Activated B cell treated with CpG ODN at 0.5 μM for 24 hours (primary cell): ENCODE measurements around the gene SAP30BP. TPM values are rescaled to one million over a fixed set of nuclear protein-coding genes. Genes with fewer than 3 reads are reported as not detected.

Experiments
- ATAC-seq: fragments of 200-7000 bp; cut with Tn5 transposase; one replicate; pipeline ENCODE4 v1.10.0; 2021; ENCODE audit warnings: low read depth, mild to moderate bottlenecking, moderate library complexity
- CTCF ChIA-PET: fragments of 350-600 bp; sonication (Branson Sonifier 250); formaldehyde crosslinking; loops from one replicate; lab custom pipeline; 2021; ENCODE audit warnings: antibody characterized with exemption; lab: Charles Lee
- POLR2A ChIA-PET: fragments of 350-600 bp; sonication (Branson Sonifier 250); formaldehyde crosslinking; loops from one replicate; lab custom pipeline; 2021; ENCODE audit warnings: antibody characterized with exemption; lab: Charles Lee
- DNase-seq: peaks from one replicate; pipeline ENCODE4 v3.0.0; 2022
- H3K27ac Mint-ChIP-seq: one replicate; pipeline ENCODE4 v1.8.0; 2020; ENCODE audit warnings: mixed read lengths
- H3K27me3 Mint-ChIP-seq: one replicate; pipeline ENCODE4 v1.8.0; 2021; ENCODE audit warnings: mixed read lengths
- H3K36me3 Mint-ChIP-seq: one replicate; pipeline ENCODE4 v1.8.0; 2021; ENCODE audit warnings: low read depth, mixed read lengths
- H3K4me1 Mint-ChIP-seq: one replicate; pipeline ENCODE4 v1.8.0; 2021; ENCODE audit warnings: mixed read lengths
- H3K4me3 Mint-ChIP-seq: one replicate; pipeline ENCODE4 v1.8.0; 2020; ENCODE audit warnings: mild to moderate bottlenecking, mixed read lengths
- H3K9me3 Mint-ChIP-seq: one replicate; pipeline ENCODE4 v1.8.0; 2020; ENCODE audit warnings: mixed read lengths
- intact Hi-C: fragments of 100-400 bp; cut with micrococcal nuclease; formaldehyde crosslinking; loops from one replicate; pipeline ENCODE4 v1.15.1; 2024
- total RNA-seq: library from RNA; stranded (reverse); gene quantifications from 2 replicates; pipeline ENCODE4 v1.2.3, GENCODE V29; 2022
- TF ChIP-seq, protein P1 (sequence below): fragments of 200-600 bp; IDR thresholded peaks from one replicate; pipeline ENCODE4 v1.8.0; 2022; ENCODE audit warnings: antibody characterized with exemption, mild to moderate bottlenecking

Gene SAP30BP
- total RNA-seq, 1 donor from 2014 or later: 184 TPM

GRCh38 chr17:75622076-75622475 is 45.1 kb upstream of the SAP30BP start:
- H3K36me3 Mint-ChIP-seq: peaks cover 54% of the 10 kb centered on the region
- H3K27ac Mint-ChIP-seq: no peak overlapping the region
- no peak for DNase-seq
- no peak for ATAC-seq
- ChIA-PET CTCF (interaction anchor here (1.8 kb wide), 1 partner anchor 11 kb away, joined by 6 read pairs; the partner anchor contains the start of gene SMIM5), POLR2A (no interaction called here)
- H3K27me3 Mint-ChIP-seq: no peaks in the 10 kb centered on the region
- no peaks in the 10 kb centered on the region for H3K4me1 Mint-ChIP-seq
- H3K4me3 Mint-ChIP-seq: no peak overlapping the region
- no peaks in the 10 kb centered on the region for H3K9me3 Mint-ChIP-seq
- TF ChIP-seq, protein P1, sequence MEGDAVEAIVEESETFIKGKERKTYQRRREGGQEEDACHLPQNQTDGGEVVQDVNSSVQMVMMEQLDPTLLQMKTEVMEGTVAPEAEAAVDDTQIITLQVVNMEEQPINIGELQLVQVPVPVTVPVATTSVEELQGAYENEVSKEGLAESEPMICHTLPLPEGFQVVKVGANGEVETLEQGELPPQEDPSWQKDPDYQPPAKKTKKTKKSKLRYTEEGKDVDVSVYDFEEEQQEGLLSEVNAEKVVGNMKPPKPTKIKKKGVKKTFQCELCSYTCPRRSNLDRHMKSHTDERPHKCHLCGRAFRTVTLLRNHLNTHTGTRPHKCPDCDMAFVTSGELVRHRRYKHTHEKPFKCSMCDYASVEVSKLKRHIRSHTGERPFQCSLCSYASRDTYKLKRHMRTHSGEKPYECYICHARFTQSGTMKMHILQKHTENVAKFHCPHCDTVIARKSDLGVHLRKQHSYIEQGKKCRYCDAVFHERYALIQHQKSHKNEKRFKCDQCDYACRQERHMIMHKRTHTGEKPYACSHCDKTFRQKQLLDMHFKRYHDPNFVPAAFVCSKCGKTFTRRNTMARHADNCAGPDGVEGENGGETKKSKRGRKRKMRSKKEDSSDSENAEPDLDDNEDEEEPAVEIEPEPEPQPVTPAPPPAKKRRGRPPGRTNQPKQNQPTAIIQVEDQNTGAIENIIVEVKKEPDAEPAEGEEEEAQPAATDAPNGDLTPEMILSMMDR: no peak
- intact Hi-C loops: no loop called here

DNA sequence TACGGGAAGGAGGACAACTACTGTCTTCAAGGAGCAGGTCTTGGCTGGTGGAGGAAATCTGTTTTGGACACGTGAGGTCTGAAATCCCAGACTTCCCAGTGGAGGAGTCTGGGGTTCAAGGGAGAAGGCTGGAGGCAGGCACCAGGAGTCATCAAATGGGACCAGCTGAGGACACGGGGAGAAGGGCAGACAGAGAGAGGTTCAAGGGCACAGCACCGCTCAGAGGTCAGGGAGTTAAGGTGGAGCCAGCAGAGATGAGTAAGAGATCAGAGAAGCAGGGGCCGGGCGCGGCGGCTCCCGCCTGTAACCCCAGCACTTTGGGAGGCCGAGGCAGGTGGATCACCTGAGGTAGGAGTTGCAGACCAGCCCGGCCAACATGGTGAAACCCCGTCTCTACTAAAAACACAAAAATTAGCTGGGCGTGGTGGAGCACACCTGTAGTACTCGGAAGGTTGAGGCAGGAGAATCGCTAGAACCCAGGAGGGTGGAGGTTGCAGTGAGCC is 44.3 kb upstream of the SAP30BP start:
- Mint-ChIP-seq H3K4me3 (no peak overlapping the region), H3K27ac (no peak overlapping the region), H3K27me3 (no peaks in the 10 kb centered on the region), H3K9me3 (no peaks in the 10 kb centered on the region), H3K36me3 (peaks cover 55% of the 10 kb centered on the region), H3K4me1 (no peaks in the 10 kb centered on the region)
- ChIA-PET CTCF (no interaction called here), POLR2A (no interaction called here)
- DNase-seq (no peak), ATAC-seq (no peak)
- intact Hi-C loops: no loop called here
- TF ChIP-seq, protein P1: no peak

DNA sequence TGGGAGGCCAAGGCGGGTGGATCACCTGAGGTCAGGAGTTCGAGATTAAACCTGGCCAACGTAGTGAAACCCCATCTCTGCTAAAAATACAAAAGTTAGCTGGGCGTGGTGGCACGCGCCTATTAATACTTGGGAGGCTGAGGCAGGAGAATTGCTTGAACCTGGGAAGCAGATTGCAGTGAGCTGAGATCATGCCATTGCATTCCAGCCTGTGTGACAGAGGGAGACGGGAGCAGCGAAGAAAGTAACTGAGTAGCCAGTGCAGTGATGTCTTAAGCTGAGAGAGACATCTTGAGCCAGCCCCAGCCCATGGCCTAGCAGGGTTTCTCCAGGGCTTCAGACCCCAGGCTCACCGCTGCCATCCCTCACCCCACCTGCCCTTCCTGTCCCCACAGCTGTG is 43.8 kb upstream of the SAP30BP start:
- TF ChIP-seq, protein P1: no peak

DNA sequence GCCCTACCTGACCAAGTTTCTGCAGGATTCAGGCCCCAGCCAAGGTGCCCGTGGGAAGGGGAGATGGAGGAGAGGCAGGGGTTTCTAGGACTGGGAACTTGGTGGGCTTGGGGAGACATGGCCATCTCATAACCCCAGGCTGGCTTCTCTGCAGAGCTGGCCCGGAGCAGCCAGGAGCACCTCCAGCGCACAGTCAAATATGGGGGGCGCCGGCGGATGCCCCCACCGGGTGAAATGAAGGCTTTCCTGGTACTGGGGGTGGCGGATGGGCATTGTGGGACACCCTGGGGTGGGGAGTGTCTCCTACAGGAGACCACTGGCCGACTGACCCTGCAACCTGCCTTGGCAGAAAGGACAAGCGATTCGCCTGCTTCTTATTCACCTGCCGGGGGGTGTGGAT is 43.1 kb upstream of the SAP30BP start:
- Mint-ChIP-seq H3K27ac (no peak overlapping the region), H3K36me3 (peaks cover 49% of the 10 kb centered on the region)

More for the DNA sequence above, 43.8 kb upstream of the SAP30BP start:
- DNase-seq (no peak), ATAC-seq (no peak)
- intact Hi-C loops: no loop called here
- Mint-ChIP-seq H3K4me1 (no peaks in the 10 kb centered on the region), H3K27me3 (no peaks in the 10 kb centered on the region), H3K27ac (no peak overlapping the region), H3K4me3 (no peak overlapping the region), H3K36me3 (peaks cover 54% of the 10 kb centered on the region), H3K9me3 (no peaks in the 10 kb centered on the region)
- POLR2A ChIA-PET: no interaction called here
- CTCF ChIA-PET: no interaction called here

GRCh38 chr17:75624714-75625345 is 42.3 kb upstream of the SAP30BP start:
- Mint-ChIP-seq H3K9me3 (no peaks in the 10 kb centered on the region), H3K4me1 (no peaks in the 10 kb centered on the region)

More for the DNA sequence above, 43.1 kb upstream of the SAP30BP start:
- no peaks in the 10 kb centered on the region for H3K4me1 Mint-ChIP-seq
- H3K4me3 Mint-ChIP-seq: no peak overlapping the region
- CTCF ChIA-PET: interaction anchor here (1.3 kb wide), 1 partner anchor 9 kb away, joined by 4 read pairs; the partner anchor contains the start of gene SMIM5
- DNase-seq: no peak
- H3K9me3 Mint-ChIP-seq: no peaks in the 10 kb centered on the region
- TF ChIP-seq, protein P1: no peak
- no peak for ATAC-seq
- POLR2A ChIA-PET: no interaction called here
- intact Hi-C loops: no loop called here
- no peaks in the 10 kb centered on the region for H3K27me3 Mint-ChIP-seq

More at GRCh38 chr17:75624714-75625345, 42.3 kb upstream of the SAP30BP start:
- H3K36me3 Mint-ChIP-seq: peaks cover 44% of the 10 kb centered on the region
- POLR2A ChIA-PET: interaction anchor here (0.7 kb wide), 1 partner anchor 125 kb away, joined by 3 read pairs; no protein-coding TSS in a partner anchor
- no peaks in the 10 kb centered on the region for H3K27me3 Mint-ChIP-seq
- CTCF ChIA-PET: interaction anchor here (1.0 to 1.3 kb wide), 4 partner anchors 8 to 565 kb away, joined by 3 to 4 read pairs (median 4); partner anchors contain the start of gene SMIM5
- ATAC-seq (no peak), DNase-seq (no peak)
- TF ChIP-seq, protein P1: no peak
- intact Hi-C loops: no loop called here
- no peak overlapping the region for H3K27ac Mint-ChIP-seq
- H3K4me3 Mint-ChIP-seq: no peak overlapping the region
